ENCODE results near the gene C3orf20.
"Not testable (repeated sequence)": the region's sequence is repeated elsewhere in the genome, so short reads cannot be mapped to it uniquely, and the experiment has no call there.

C3orf20 gene

GRCh38 chr3:14699643-14700042 lies 24.7 kb downstream of the C3orf20 start:
- no peak for DNase-seq (ENCODE audit: low read depth in 2 of 2)

DNA sequence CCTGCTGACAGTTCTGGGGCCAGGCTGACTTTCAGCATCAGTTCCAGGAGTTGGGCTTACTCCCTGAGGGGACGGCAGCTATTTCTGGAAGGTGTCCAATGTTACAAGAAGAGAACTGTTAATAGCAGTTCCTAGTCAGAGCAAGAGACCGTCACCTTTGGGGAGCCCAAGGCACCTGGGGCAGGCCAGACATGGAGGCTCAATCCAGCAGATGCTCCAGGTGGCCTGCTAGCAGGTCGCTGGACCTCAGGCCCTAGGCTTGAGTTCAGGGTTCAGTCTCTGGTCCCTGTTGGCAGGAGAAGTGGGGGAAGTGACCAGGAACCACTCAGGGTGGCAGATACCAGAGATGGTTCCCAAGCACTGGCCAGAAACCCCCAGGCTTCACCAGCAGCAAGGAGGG lies 25.9 kb downstream of the C3orf20 start:
- DNase-seq (ENCODE audit: low read depth in 2 of 2), result no peak

DNA sequence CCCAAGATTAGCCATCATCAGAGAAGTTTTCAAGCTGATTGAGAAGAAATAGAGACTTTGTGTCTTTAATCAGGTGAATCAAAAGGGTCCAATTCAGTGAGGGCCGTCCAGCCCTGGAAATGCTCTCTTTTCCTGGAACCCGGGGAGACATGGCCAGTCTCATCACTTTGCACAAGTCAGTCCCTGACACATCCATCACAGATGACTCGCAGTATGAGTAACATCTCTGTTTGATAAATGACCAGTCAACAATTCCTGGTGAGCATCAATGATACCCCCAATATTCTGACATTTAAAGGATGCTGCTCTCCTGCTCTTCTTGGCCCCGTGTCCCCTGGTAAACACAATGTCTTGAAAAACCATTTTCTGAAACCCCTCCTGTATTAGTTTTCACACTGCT lies 26.7 kb downstream of the C3orf20 start:
- DNase-seq (ENCODE audit: low read depth in 2 of 2), result no peak

DNA sequence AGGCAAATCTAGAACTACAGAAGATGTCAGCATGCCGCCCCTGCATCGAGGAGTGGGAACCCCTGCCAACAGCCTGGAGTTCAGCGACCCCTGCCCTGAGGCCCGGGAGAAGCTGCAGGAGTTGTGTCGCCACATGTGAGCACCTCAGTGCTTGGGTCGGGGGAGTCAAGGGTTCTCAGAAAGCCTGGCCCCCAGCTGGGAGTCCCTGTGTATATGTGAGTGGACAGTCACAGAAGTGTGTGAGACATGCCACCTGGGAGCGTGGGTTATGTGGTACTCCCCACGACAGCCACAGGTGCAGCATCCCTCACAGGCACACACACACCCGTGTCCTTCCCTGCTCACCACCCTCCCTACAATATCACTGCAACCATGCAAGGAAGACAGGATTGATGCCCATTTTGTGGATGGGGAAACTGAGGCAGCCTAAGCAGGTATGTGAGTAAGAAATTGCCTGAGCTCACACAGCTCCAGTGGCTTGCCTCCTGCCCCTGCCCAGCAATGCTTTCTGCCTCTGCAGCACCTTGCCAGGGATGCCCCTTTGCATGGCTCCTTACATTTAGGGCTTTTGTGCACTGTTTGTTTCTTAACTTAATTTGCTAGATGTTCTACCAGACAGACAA lies 28.3 kb downstream of the C3orf20 start:
- no peak for DNase-seq (ENCODE audit: low read depth in 2 of 2)

DNA sequence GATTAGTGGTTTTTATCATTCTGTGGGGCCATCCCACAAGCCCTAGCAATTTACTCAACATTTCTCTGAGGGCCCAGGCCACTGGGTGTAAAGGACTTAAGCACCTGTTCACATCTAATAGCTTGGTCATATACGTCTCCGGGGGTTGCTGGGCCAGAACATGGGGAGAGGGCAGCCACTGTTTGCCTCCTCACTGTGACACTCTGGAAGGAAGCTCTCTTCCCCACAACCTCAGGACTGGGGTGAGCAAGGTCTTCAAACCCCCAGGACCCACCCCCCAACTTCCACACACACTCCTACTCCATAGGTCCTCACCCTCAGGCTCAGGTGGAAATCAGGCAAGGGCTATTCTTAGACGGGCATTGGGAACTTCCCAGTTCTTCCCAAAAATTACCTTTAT lies 28.9 kb downstream of the C3orf20 start:
- DNase-seq (ENCODE audit: low read depth in 2 of 2), result no peak

- no peak for DNase-seq (ENCODE audit: low read depth in 2 of 2)
Observed at GRCh38 chr3:14706096-14706495, 31.2 kb downstream of the C3orf20 start.

GRCh38 chr3:14716591-14716990 lies 41.6 kb downstream of the C3orf20 start:
- no peak for DNase-seq (ENCODE audit: low read depth in 2 of 2)

DNA sequence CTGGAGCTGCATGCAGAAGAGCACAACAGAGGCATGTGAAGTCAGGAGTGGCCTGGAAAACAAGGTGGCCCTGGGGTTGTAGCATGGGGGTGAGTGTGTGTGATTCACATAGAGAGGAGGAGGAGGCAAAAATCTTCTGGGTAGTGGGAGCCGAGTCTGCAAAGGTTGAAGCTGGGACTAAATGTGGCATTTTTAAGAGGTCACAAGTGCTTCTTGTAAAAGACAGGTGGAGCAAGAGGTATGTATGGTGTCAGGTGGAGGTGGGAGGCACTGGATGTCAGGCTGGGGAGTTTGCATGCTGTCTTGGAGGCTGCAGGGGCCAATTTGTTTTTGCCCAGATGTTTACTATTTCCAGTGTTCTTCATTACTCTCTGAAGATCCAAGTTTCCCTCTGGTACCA lies 42.4 kb downstream of the C3orf20 start:
- no peak for DNase-seq (ENCODE audit: low read depth in 2 of 2)

GRCh38 chr3:14718539-14718938 lies 43.6 kb downstream of the C3orf20 start:
- DNase-seq (ENCODE audit: low read depth in 2 of 2), result no peak

GRCh38 chr3:14719006-14719405 lies 44.1 kb downstream of the C3orf20 start:
- no peak for DNase-seq (ENCODE audit: low read depth in 2 of 2)

DNA sequence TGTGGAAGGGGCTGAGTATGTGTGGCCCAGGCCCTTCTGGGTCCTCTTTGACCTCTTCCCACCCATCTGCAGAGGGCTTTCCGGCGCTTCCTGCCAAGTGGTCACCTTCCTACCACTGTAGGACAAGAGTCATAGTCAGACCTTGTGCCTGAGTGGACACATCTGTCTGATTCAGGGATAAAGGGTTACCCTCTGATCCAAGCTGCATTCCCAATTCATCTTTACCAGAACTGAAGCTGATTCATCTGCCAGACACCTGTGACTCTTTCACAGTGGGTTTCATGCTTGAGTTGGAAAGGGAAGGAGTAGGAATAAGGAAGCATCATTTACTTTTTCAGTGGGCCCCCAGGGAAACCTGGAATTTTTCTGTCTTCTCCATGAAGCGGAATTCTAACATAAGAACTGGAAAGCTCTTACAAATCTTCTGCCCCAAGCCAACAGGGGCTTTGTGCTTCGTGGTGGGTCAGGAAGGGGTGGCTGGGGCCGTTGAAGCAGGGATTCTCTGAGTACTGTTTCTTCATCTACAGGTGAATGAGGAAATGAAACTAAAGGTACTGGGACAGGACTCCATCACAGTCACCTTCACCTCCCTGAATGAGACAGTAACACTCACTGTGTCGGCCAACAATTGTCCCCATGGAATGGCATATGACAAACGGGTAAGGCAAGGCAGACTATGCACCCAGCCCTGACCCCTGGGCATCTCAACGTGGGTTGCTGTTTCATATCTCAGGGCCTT lies 46.4 kb downstream of the C3orf20 start:
- DNase-seq (ENCODE audit: low read depth in 2 of 2), result no peak

DNA sequence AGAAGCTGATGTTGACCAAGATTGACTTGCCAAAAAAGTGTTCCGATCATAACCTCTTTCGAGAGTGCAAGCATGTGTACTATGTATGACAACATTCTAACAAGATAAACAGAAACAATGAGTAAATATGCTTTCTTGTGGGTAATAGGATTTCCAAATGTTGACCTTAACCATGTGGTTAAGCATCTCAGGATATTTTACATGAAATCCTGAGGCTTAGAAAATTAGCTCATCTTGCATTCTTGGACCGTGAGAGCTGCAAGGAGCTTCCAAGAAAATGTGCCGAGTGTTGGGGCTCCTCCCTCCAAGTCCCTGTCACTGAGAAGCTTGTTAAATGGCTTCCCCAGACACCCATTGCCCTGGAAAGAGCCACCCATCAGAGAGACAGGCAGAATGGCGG lies 50.1 kb downstream of the C3orf20 start:
- no peak for DNase-seq (ENCODE audit: low read depth in 2 of 2)

DNA sequence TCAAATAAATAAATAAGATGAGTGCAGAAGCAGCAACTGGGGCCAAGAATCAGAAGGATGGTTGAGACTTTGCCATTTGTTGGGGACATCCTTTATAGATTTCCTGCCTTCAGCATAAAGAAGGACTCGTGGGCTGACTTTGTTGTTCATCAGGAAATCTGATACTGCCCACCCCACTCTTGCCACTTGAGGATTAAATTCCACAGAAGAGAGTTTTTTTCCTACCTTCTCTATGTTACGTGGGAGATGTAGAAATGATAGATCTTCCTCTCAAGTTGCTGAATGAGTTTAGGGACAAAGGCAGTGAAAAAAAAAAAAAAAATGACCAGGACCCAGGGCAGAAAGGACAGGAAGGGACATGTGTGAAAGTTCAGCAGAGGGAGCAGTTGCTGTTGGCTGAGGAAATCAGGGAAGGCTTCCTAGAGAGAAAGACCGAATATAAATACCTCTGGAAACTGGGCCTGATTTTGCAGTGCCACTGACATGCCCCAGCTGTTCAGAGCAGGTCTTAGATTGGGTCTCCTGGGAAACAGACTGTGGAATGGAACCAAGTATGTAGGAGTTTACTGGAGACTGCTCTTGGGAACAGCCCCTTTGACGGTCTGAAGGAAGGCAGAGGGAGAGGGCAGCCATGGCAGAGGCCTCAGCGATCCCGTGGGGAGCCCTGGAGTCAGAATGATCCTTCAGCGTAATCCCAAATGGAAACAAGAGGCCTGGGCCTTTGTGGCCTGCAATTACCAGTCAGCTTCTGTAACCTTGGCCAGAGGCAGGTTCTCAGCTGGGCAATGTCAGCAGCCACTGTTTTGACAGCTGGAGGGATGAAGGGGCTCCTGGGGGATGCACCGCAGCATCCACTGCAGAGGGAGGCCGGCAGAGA lies 50.9 kb downstream of the C3orf20 start:
- DNase-seq (ENCODE audit: low read depth in 2 of 2), result no peak

DNA sequence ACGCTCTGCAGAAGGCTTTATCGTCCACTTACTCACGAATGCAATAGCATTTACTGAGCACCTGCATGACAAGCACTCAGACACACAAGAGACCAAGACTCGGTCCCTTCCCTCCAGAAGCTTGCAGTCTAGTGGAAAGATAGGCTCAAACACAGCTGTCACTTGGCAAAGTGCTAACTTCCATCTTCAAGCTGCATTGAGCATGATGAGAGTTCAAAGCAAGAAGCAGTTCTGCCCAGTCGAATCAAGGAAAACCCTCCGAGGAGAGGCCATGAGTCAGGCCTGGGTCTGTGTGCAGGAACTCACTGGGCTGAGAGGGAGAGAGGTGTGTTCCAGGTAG lies 51.5 kb downstream of the C3orf20 start:
- no peak for DNase-seq (ENCODE audit: low read depth in 2 of 2)

GRCh38 chr3:14728113-14728512 lies 53.2 kb downstream of the C3orf20 start:
- no peak for DNase-seq (ENCODE audit: low read depth in 2 of 2)

DNA sequence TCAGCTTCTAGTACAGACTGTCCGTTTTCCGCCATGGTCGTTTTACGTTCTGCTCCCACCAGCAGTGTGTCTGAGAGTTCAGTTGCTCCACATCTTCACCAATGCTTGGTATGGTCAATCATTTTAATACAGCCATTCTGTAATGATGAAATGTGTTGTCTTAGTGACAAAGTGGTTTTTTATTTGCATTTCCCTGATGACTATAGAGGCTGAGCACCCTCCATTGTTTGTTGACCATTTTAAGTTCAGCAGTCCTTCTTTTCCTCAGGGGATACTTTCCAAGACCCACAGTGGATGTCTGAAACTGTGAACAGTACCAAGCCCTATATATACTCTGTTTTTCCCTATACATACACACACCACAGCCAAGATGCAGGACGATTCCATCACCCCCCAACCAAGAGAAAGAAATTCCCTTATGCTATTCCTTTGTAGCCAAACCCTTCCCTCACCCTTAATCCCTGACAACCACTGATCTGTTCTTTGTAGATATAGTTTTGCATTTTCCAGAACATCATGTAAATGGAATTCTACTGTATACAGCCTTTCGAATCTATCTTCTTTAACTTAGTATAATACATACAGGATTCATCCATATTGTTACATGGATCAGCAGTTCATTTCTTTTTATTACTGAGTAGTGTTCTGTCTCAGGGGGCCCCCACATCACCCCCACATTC lies 55.9 kb downstream of the C3orf20 start:
- DNase-seq (ENCODE audit: low read depth in 2 of 2), result no peak

- no peak for DNase-seq (ENCODE audit: low read depth in 2 of 2)
Observed at GRCh38 chr3:14740983-14741382, 66.0 kb downstream of the C3orf20 start.

DNA sequence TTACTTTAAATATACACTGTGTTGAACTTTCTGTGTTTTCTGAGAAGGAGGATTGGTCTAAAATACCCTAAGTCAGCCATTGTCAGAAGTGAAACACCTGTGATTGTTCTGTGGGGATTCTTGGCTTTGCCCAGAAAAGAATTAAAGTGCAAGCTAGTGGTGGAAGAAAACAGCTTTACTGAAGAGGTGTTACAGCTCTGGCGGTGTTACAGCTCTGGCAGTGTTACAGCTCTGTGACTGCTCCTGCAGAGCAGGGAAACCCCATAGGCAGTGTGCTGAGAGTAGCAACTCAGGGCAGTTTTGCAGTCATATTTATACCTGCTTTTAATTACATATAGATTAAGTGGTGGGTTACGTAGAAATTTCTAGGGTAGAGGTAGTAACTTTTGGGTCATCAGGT lies 66.6 kb downstream of the C3orf20 start:
- DNase-seq (ENCODE audit: low read depth in 2 of 2), result no peak

- no peak for DNase-seq (ENCODE audit: low read depth in 2 of 2)
Observed at GRCh38 chr3:14744556-14744955, 69.6 kb downstream of the C3orf20 start.

GRCh38 chr3:14750650-14751049 lies 75.7 kb downstream of the C3orf20 start:
- DNase-seq (ENCODE audit: low read depth in 2 of 2), result no peak

GRCh38 chr3:14752979-14753378 lies 78.0 kb downstream of the C3orf20 start:
- not testable (repeated sequence) for DNase-seq (ENCODE audit: low read depth in 2 of 2)

- DNase-seq (ENCODE audit: low read depth in 2 of 2), result no peak
Observed at GRCh38 chr3:14757153-14757700, 82.3 kb downstream of the C3orf20 start.

All from stimulated activated CD8-positive, alpha-beta memory T cell treated with anti-CD3 and anti-CD28 coated beads, Interleukin-2, amount 100 ng/mL, for 48 hours (primary cell).